Mucosa of descending colon (tissue), 3 donors: ENCODE data around the gene SH2D3C. TPM values are rescaled to one million over a fixed set of nuclear protein-coding genes. Genes with fewer than 3 reads are reported as not detected.
A peak's percentile ranks its signal among the peaks of the same experiment; 100 is the strongest.

ENCODE experiments used
- ATAC-seq: fragments of 200-7000 bp; cut with Tn5 transposase; one replicate; pipeline ENCODE4 v1.9.1; 2020; ENCODE audit warnings: mild to moderate bottlenecking, moderate library complexity
- DNase-seq, 3 donors: peaks; one replicate each; pipeline ENCODE4 v3.0.0-alpha.2; 2020
- H3K36me3 ChIP-seq: fragments of 200-600 bp; one replicate; pipeline ENCODE4 v1.8.0; 2021; ENCODE audit warnings: low read depth, mild to moderate bottlenecking
- H3K4me1 ChIP-seq: fragments of 200-600 bp; one replicate; pipeline ENCODE4 v1.8.0; 2021; ENCODE audit warnings: low read depth, mild to moderate bottlenecking
- H3K4me3 ChIP-seq: fragments of 200-600 bp; one replicate; pipeline ENCODE4 v1.8.0; 2021; ENCODE audit warnings: mild to moderate bottlenecking
- H3K9me3 ChIP-seq: fragments of 200-600 bp; one replicate; pipeline ENCODE4 v1.8.0; 2021; ENCODE audit warnings: mild to moderate bottlenecking
- intact Hi-C, 2 donors: fragments of 100-400 bp; cut with DNase I in 1 of 2; cut with micrococcal nuclease in 1 of 2; formaldehyde crosslinking; loops; one replicate each; pipeline versions ENCODE4 v1.11.0 to v1.11.1; 2022; cut with DNase I, micrococcal nuclease
- total RNA-seq, 3 donors: library from RNA; stranded (reverse); fragmentation: NEBNext Ultra II Directional in 2 of 3; extraction: Animal tissue kit (Norgen Biotek cat#: 25700) in 2 of 3; gene quantifications; one replicate each; pipeline versions ENCODE4 v1.2.1 to v1.2.4, GENCODE V29; 2021 to 2023
- TF ChIP-seq, protein P1 (sequence below): fragments of 200-600 bp; IDR thresholded peaks from one replicate; pipeline ENCODE4 v1.8.0; 2022; ENCODE audit warnings: antibody characterized with exemption, mild to moderate bottlenecking
- donor health status: DM: no; HTN: no; CAD: no; lungs with moderate emphysema.
- donor health status: DM: no; HTN: no; CAD: no.
- donor health status: DM: no; HTN: yes; CAD: no.

Gene SH2D3C
- total RNA-seq, 3 donors from 2014 or later = 3.2 to 7.4 (median 4.7) TPM

DNA sequence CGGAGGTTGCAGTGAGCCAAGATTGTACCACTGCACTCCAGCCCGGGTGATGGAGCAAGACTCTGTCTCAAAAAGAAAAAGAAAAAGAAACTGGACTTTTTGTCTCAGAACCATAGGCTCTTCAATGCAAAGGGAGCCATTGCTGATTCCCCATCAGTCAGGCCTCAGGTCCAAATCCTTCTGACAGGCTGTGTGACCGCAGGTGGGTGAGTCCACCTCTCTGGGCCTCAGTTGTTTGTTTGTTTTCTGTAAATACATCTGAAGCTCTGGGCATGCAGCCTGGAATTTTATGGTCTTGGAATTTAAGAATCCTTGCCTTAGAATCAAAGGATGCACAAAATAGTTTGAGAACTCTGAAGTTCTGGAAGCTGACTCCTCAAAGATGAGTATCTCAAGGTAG is 22.2 kb downstream of the SH2D3C start:
- H3K9me3 ChIP-seq = no peaks in the 10 kb centered on the region
- DNase-seq = no peak
- H3K4me3 ChIP-seq = no peak overlapping the region
- H3K36me3 ChIP-seq = no peaks in the 10 kb centered on the region
- intact Hi-C loops = no loop called here
- no peak for ATAC-seq
- TF ChIP-seq, protein P1, sequence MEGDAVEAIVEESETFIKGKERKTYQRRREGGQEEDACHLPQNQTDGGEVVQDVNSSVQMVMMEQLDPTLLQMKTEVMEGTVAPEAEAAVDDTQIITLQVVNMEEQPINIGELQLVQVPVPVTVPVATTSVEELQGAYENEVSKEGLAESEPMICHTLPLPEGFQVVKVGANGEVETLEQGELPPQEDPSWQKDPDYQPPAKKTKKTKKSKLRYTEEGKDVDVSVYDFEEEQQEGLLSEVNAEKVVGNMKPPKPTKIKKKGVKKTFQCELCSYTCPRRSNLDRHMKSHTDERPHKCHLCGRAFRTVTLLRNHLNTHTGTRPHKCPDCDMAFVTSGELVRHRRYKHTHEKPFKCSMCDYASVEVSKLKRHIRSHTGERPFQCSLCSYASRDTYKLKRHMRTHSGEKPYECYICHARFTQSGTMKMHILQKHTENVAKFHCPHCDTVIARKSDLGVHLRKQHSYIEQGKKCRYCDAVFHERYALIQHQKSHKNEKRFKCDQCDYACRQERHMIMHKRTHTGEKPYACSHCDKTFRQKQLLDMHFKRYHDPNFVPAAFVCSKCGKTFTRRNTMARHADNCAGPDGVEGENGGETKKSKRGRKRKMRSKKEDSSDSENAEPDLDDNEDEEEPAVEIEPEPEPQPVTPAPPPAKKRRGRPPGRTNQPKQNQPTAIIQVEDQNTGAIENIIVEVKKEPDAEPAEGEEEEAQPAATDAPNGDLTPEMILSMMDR = no peak
- H3K4me1 ChIP-seq = no peaks in the 10 kb centered on the region

GRCh38 chr9:127755061-127756060 is 23.1 kb downstream of the SH2D3C start:
- DNase-seq (no peak), ATAC-seq (no peak)
- no peaks in the 10 kb centered on the region for H3K9me3 ChIP-seq
- no peaks in the 10 kb centered on the region for H3K4me1 ChIP-seq
- intact Hi-C loops = no loop called here
- no peak overlapping the region for H3K4me3 ChIP-seq
- no peaks in the 10 kb centered on the region for H3K36me3 ChIP-seq
- TF ChIP-seq, protein P1 = no peak

GRCh38 chr9:127754099-127755060 is 24.1 kb downstream of the SH2D3C start:
- intact Hi-C loops = no loop called here
- no peak overlapping the region for H3K4me3 ChIP-seq
- ATAC-seq (peak; percentile 57), DNase-seq (no peak)
- no peaks in the 10 kb centered on the region for H3K4me1 ChIP-seq
- H3K36me3 ChIP-seq = no peaks in the 10 kb centered on the region
- TF ChIP-seq, protein P1 = no peak
- no peaks in the 10 kb centered on the region for H3K9me3 ChIP-seq

GRCh38 chr9:127753622-127754021 is 24.8 kb downstream of the SH2D3C start:
- intact Hi-C loops = no loop called here

GRCh38 chr9:127753148-127753547 is 25.3 kb downstream of the SH2D3C start:
- H3K4me3 ChIP-seq = no peak overlapping the region
- no peaks in the 10 kb centered on the region for H3K36me3 ChIP-seq
- intact Hi-C loops = no loop called here
- no peaks in the 10 kb centered on the region for H3K9me3 ChIP-seq
- H3K4me1 ChIP-seq = no peaks in the 10 kb centered on the region
- no peak for ATAC-seq
- TF ChIP-seq, protein P1 = no peak
- no peak for DNase-seq

More at GRCh38 chr9:127753622-127754021, 24.8 kb downstream of the SH2D3C start:
- ATAC-seq (no peak), DNase-seq (no peak)
- Histone ChIP-seq H3K36me3 (no peaks in the 10 kb centered on the region), H3K4me3 (no peak overlapping the region), H3K4me1 (no peaks in the 10 kb centered on the region), H3K9me3 (no peaks in the 10 kb centered on the region)
- TF ChIP-seq, protein P1 = no peak
